Stomach (tissue), 4 donors: ENCODE measurements around the gene TAS2R5.

Source experiments
- POLR2A ChIP-seq, 4 donors: fragments of 450-650 bp; IDR thresholded peaks; one replicate each; pipeline ENCODE4 v1.6.1; 2016; ENCODE audit warnings: antibody characterized with exemption in 4 of 4, control low read depth in 2 of 4, mild to moderate bottlenecking in 1 of 4, moderate library complexity in 1 of 4
- TF ChIP-seq, protein P1 (sequence below), 7 experiments: fragments of 450-650 bp in 4 of 7; fragments of 200-600 bp in 3 of 7; sonication (generic) in 3 of 7; IDR thresholded peaks; one replicate each; pipeline ENCODE4 v1.5.1; 2016 to 2019; ENCODE audit warnings: antibody characterized with exemption in 7 of 7, control low read depth in 2 of 7, mild to moderate bottlenecking in 1 of 7

DNA sequence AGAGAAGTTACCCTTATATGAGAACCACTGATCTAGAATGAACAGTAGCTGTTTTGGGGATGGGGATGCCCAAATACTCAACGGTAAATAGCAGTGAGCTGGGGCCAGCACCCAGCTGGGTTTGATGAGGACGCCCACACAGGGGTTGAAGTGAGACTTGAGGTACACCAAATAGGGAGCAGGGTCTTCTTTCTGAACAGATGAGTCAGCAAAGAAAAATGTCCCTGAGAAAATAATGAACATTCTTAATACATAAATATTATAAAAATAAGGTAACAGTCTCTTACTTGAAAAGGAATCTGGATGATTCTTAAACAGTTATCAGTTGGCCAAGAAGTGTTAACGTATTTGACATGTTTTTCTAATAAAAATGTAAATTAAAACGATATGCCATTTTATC lies 49.2 kb downstream of the TAS2R5 start:
- TF ChIP-seq POLR2A (IDR thresholded peaks at IDR 0.05) = no peak
- TF ChIP-seq, protein P1, sequence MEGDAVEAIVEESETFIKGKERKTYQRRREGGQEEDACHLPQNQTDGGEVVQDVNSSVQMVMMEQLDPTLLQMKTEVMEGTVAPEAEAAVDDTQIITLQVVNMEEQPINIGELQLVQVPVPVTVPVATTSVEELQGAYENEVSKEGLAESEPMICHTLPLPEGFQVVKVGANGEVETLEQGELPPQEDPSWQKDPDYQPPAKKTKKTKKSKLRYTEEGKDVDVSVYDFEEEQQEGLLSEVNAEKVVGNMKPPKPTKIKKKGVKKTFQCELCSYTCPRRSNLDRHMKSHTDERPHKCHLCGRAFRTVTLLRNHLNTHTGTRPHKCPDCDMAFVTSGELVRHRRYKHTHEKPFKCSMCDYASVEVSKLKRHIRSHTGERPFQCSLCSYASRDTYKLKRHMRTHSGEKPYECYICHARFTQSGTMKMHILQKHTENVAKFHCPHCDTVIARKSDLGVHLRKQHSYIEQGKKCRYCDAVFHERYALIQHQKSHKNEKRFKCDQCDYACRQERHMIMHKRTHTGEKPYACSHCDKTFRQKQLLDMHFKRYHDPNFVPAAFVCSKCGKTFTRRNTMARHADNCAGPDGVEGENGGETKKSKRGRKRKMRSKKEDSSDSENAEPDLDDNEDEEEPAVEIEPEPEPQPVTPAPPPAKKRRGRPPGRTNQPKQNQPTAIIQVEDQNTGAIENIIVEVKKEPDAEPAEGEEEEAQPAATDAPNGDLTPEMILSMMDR (IDR thresholded peaks at IDR 0.05) = no peak
